OCI-LY3 (cell line): ENCODE results near the gene CEP112.

Experiments
- H2AFZ ChIP-seq: fragments of 200-600, 300-600 bp; shearing (Covaris generic); 2 replicates; pipeline ENCODE4 v1.6.0; 2014; ENCODE audit warnings: antibody characterized with exemption, low read depth, low read length
- H3K27ac ChIP-seq: fragments of 200-600, 300-600 bp; sonication (generic); 2 replicates; pipeline ENCODE4 v1.5.1; 2014; ENCODE audit warnings: mild to moderate bottlenecking, low read length, moderate library complexity, mixed read lengths
- H3K27me3 ChIP-seq: fragments of 200-600, 300-600 bp; sonication (generic); 2 replicates; pipeline ENCODE4 v1.6.1; 2014; ENCODE audit warnings: low read depth, low read length, mixed read lengths
- H3K36me3 ChIP-seq: fragments of 200-600, 300-600 bp; sonication (generic); replicated peaks from 2 replicates; pipeline ENCODE3; 2014; ENCODE audit warnings: low read depth, low read length, mixed read lengths
- H3K4me1 ChIP-seq: fragments of 300-600, 200-600 bp; sonication (generic); 2 replicates; pipeline ENCODE4 v1.6.1; 2014; ENCODE audit warnings: low read length, mixed read lengths
- H3K4me2 ChIP-seq: fragments of 200-600, 300-600 bp; sonication (generic); 2 replicates; pipeline ENCODE4 v1.6.1; 2014; ENCODE audit warnings: low read length, mixed read lengths
- H3K4me3 ChIP-seq: fragments of 300-600, 200-600 bp; sonication (generic); 2 replicates; pipeline ENCODE4 v1.5.1; 2014; ENCODE audit warnings: antibody characterized with exemption, mild to moderate bottlenecking, low read length, moderate library complexity
- H3K79me2 ChIP-seq: fragments of 300-600, 200-600 bp; shearing (Covaris generic); 2 replicates; pipeline ENCODE4 v1.6.1; 2014; ENCODE audit warnings: mild to moderate bottlenecking, low read length, mixed read lengths
- H3K9ac ChIP-seq: fragments of 300-600, 200-600 bp; shearing (Covaris generic); 2 replicates; pipeline ENCODE4 v1.6.0; 2014; ENCODE audit warnings: mild to moderate bottlenecking, low read length, moderate library complexity
- H3K9me3 ChIP-seq: fragments of 200-600, 300-600 bp; shearing (Covaris generic); 2 replicates; pipeline ENCODE4 v1.6.1; 2014; ENCODE audit warnings: low read length, mixed read lengths; ENCODE audit not compliant: insufficient read depth
- H4K20me1 ChIP-seq: fragments of 200-600, 300-600 bp; sonication (generic); 2 replicates; pipeline ENCODE4 v1.6.1; 2016; ENCODE audit warnings: low read length, mixed read lengths; ENCODE audit not compliant: insufficient read depth
- EZH2phosphoT487 ChIP-seq: fragments of 200-600 bp; shearing (Covaris generic); IDR thresholded peaks from 2 replicates; pipeline ENCODE4 v1.6.1; 2018; ENCODE audit warnings: antibody characterized with exemption, mixed run types, low read depth
- TF ChIP-seq, protein P1 (sequence below): fragments of 200-600, 300-600 bp; sonication (generic); IDR thresholded peaks from 2 replicates; pipeline ENCODE4 v1.5.1; 2014; ENCODE audit warnings: antibody characterized with exemption, low read length, low read depth

CEP112 gene

DNA sequence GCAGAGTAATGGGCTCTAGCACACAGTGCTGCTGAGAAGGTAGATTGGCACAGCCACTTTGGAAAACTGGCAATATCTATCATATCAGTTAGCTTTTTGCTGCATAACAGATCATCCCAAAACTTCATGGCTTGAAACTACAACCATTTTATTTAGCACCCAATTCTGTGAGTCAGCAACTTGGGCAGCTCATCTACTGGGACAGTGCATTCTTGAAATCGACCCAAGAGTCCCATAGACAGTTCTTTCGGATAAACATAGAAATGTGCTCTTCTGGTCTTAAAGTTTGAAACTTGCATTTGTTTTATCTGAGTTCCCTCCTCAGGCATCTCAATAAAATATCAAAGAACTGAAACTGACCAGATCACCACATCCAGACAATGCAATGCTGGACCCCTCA is 76.7 kb downstream of the CEP112 start:
- Histone ChIP-seq H3K4me1 (no peaks in the 10 kb centered on the region), H4K20me1 (no peaks in the 10 kb centered on the region), H3K9me3 (no peaks in the 10 kb centered on the region), H3K27ac (no peak overlapping the region), H3K36me3 (no peaks in the 10 kb centered on the region), H3K27me3 (no peaks in the 10 kb centered on the region), H3K79me2 (no peaks in the 10 kb centered on the region), H3K4me2 (no peak overlapping the region), H3K9ac (no peak overlapping the region), H2AFZ (no peak overlapping the region), H3K4me3 (no peak overlapping the region)
- TF ChIP-seq, protein P1, sequence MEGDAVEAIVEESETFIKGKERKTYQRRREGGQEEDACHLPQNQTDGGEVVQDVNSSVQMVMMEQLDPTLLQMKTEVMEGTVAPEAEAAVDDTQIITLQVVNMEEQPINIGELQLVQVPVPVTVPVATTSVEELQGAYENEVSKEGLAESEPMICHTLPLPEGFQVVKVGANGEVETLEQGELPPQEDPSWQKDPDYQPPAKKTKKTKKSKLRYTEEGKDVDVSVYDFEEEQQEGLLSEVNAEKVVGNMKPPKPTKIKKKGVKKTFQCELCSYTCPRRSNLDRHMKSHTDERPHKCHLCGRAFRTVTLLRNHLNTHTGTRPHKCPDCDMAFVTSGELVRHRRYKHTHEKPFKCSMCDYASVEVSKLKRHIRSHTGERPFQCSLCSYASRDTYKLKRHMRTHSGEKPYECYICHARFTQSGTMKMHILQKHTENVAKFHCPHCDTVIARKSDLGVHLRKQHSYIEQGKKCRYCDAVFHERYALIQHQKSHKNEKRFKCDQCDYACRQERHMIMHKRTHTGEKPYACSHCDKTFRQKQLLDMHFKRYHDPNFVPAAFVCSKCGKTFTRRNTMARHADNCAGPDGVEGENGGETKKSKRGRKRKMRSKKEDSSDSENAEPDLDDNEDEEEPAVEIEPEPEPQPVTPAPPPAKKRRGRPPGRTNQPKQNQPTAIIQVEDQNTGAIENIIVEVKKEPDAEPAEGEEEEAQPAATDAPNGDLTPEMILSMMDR, result no peak
- TF ChIP-seq EZH2phosphoT487, result no peak

GRCh38 chr17:66114609-66115008 is 77.3 kb downstream of the CEP112 start:
- Histone ChIP-seq H3K4me2 (no peak overlapping the region), H3K4me1 (no peaks in the 10 kb centered on the region), H3K36me3 (no peaks in the 10 kb centered on the region), H2AFZ (no peak overlapping the region), H3K9ac (no peak overlapping the region), H3K27ac (no peak overlapping the region), H3K79me2 (no peaks in the 10 kb centered on the region), H4K20me1 (no peaks in the 10 kb centered on the region), H3K4me3 (no peak overlapping the region), H3K9me3 (no peaks in the 10 kb centered on the region), H3K27me3 (no peaks in the 10 kb centered on the region)
- TF ChIP-seq EZH2phosphoT487, result no peak
- TF ChIP-seq, protein P1, result no peak

- Histone ChIP-seq H4K20me1 (no peaks in the 10 kb centered on the region), H3K9me3 (no peaks in the 10 kb centered on the region)
These were observed 84.2 kb downstream of the CEP112 start for GRCh38 chr17:66107731-66108130.

DNA sequence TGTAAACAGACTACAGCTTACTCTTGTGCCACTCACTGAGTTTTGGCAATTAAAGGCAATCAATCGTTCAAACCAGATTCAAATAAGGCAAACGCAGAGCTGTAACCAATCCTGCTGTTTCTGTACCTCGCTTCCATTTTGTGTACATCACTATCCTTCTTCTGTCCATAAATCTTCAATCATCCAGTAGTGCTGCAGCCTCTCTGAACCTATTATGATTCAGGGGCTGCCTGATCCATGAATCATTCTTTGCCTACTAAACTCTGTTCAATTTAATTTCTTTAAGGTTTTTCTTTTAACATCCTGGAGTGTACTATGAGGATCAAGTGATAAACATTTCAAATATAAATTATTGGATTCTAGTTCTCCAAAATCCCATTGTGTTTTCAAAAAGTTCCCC is 93.9 kb downstream of the CEP112 start:
- H2AFZ ChIP-seq, result no peak overlapping the region

More at GRCh38 chr17:66107731-66108130, 84.2 kb downstream of the CEP112 start:
- Histone ChIP-seq H3K4me3 (no peak overlapping the region), H3K27me3 (no peaks in the 10 kb centered on the region), H3K4me1 (no peaks in the 10 kb centered on the region), H3K4me2 (no peak overlapping the region), H3K9ac (no peak overlapping the region), H3K36me3 (no peaks in the 10 kb centered on the region), H3K27ac (no peak overlapping the region), H2AFZ (no peak overlapping the region), H3K79me2 (no peaks in the 10 kb centered on the region)
- TF ChIP-seq, protein P1, result no peak
- TF ChIP-seq EZH2phosphoT487, result no peak

More for the DNA sequence above, 93.9 kb downstream of the CEP112 start:
- Histone ChIP-seq H3K27me3 (no peaks in the 10 kb centered on the region), H3K36me3 (no peaks in the 10 kb centered on the region), H3K79me2 (no peaks in the 10 kb centered on the region), H3K27ac (no peak overlapping the region), H4K20me1 (no peaks in the 10 kb centered on the region), H3K4me3 (no peak overlapping the region), H3K4me2 (no peak overlapping the region), H3K9me3 (no peaks in the 10 kb centered on the region), H3K4me1 (no peaks in the 10 kb centered on the region), H3K9ac (no peak overlapping the region)
- TF ChIP-seq EZH2phosphoT487, result no peak
- TF ChIP-seq, protein P1, result no peak
